GM19438 (cell line): ENCODE data around the gene ARSG.
A peak's percentile ranks its signal among the peaks of the same experiment; 100 is the strongest.

Experiments
- ATAC-seq: cut with Tn5 transposase; IDR thresholded peaks from one replicate; pipeline ENCODE4 v1.9.1; 2021; ENCODE audit warnings: low read depth; ENCODE audit not compliant: unreplicated experiment

ARSG gene

GRCh38 chr17:68461589-68461988, 170.3 kb downstream of the ARSG start:
- no peak for ATAC-seq

GRCh38 chr17:68462381-68463210, 171.3 kb downstream of the ARSG start:
- ATAC-seq = peak; percentile 42

GRCh38 chr17:68463211-68464019, 172.1 kb downstream of the ARSG start:
- no peak for ATAC-seq

- ATAC-seq = no peak
Observed at GRCh38 chr17:68468334-68468733, 177.0 kb downstream of the ARSG start.

GRCh38 chr17:68468788-68469187, 177.5 kb downstream of the ARSG start:
- no peak for ATAC-seq
